BJ (cell line): ENCODE results near the gene INTS7. TPM values are rescaled to one million over a fixed set of nuclear protein-coding genes. Genes with fewer than 3 reads are reported as not detected.

Experiments
- CTCF ChIA-PET: fragments of 350-600 bp; formaldehyde crosslinking; extraction: SDS; loops from one replicate; lab custom pipeline; 2021; ENCODE audit warnings: antibody characterized with exemption, inconsistent platforms; lab: Yijun Ruan, JAX
- POLR2A ChIA-PET: fragments of 300-600 bp; sonication (Branson Sonifier 250); formaldehyde crosslinking; extraction: SDS; loops from one replicate; lab custom pipeline; 2021; ENCODE audit warnings: antibody characterized with exemption; lab: Charles Lee
- DNase-seq: peaks from one replicate; pipeline ENCODE4 v3.0.0-alpha.2; 2011; ENCODE audit warnings: low read depth
- H3K27me3 ChIP-seq: 2 replicates; pipeline ENCODE4 v1.6.0; 2011; ENCODE audit warnings: low read length; ENCODE audit not compliant: control insufficient read depth, insufficient read depth
- H3K36me3 ChIP-seq: 2 replicates; pipeline ENCODE4 v1.5.1; 2011; ENCODE audit warnings: low read length; ENCODE audit not compliant: control insufficient read depth, insufficient read depth
- H3K4me3 ChIP-seq: 2 replicates; pipeline ENCODE4 v1.5.1; 2011; ENCODE audit warnings: low read depth, mild to moderate bottlenecking, control low read depth, low read length
- CTCF ChIP-seq: IDR thresholded peaks from 2 replicates; pipeline ENCODE4 v1.5.1; 2011; ENCODE audit warnings: low read depth, mild to moderate bottlenecking, control low read depth, inconsistent platforms, low read length, moderate library complexity; ENCODE audit not compliant: insufficient read depth
- polyA plus RNA-seq: library from polyadenylated mRNA; depleted of rRNA; stranded (reverse); fragments of >200 nt; gene quantifications from 2 replicates; pipeline ENCODE4 v1.2.3, GENCODE V29; 2011

Gene INTS7
- polyA plus RNA-seq, 1 experiment, result 11.6 TPM

GRCh38 chr1:211985556-211986264 lies 49.6 kb downstream of the INTS7 start:
- ChIA-PET POLR2A (no interaction called here), CTCF (interaction anchor here (1.8 kb wide), 1 partner anchor 49 kb away, joined by 6 read pairs; the partner anchor contains the start of genes DTL and INTS7)
- Histone ChIP-seq H3K4me3 (no peak overlapping the region), H3K27me3 (no peaks in the 10 kb centered on the region), H3K36me3 (peaks cover 3% of the 10 kb centered on the region)
- DNase-seq, result no peak
- no peak for TF ChIP-seq CTCF

GRCh38 chr1:211978596-211978995 lies 56.8 kb downstream of the INTS7 start:
- Histone ChIP-seq H3K27me3 (no peaks in the 10 kb centered on the region), H3K4me3 (no peak overlapping the region), H3K36me3 (no peaks in the 10 kb centered on the region)
- DNase-seq, result no peak
- POLR2A ChIA-PET, result no interaction called here
- CTCF ChIA-PET, result no interaction called here
- TF ChIP-seq CTCF, result no peak

- DNase-seq, result peak; percentile 12
- no peaks in the 10 kb centered on the region for H3K36me3 ChIP-seq
- no peak for TF ChIP-seq CTCF
- POLR2A ChIA-PET, result no interaction called here
- CTCF ChIA-PET, result no interaction called here
- no peak overlapping the region for H3K4me3 ChIP-seq
- H3K27me3 ChIP-seq, result no peaks in the 10 kb centered on the region
Observed at GRCh38 chr1:211975152-211975941, 60.0 kb downstream of the INTS7 start.

- Histone ChIP-seq H3K4me3 (no peak overlapping the region), H3K27me3 (no peaks in the 10 kb centered on the region), H3K36me3 (no peaks in the 10 kb centered on the region)
- TF ChIP-seq CTCF, result no peak
- DNase-seq, result no peak
- ChIA-PET POLR2A (no interaction called here), CTCF (no interaction called here)
Observed at GRCh38 chr1:211973541-211973940, 61.8 kb downstream of the INTS7 start.

- ChIA-PET POLR2A (no interaction called here), CTCF (no interaction called here)
- no peak for DNase-seq
- no peaks in the 10 kb centered on the region for H3K27me3 ChIP-seq
- H3K4me3 ChIP-seq, result no peak overlapping the region
- no peaks in the 10 kb centered on the region for H3K36me3 ChIP-seq
- no peak for TF ChIP-seq CTCF
Observed at GRCh38 chr1:211968200-211968834, 67.0 kb downstream of the INTS7 start.
